NCI-H748 treated with DMSO at 0.1 percent for 48 hours (cell line): ENCODE results near the gene OR2A14.
"Not testable (repeated sequence)": the region's sequence is repeated elsewhere in the genome, so short reads cannot be mapped to it uniquely, and the experiment has no call there.

Experiments used
- DNase-seq: peaks from one replicate; lab custom pipeline; 2025; lab: John Stamatoyannopoulos, UW

Gene OR2A14, protein sequence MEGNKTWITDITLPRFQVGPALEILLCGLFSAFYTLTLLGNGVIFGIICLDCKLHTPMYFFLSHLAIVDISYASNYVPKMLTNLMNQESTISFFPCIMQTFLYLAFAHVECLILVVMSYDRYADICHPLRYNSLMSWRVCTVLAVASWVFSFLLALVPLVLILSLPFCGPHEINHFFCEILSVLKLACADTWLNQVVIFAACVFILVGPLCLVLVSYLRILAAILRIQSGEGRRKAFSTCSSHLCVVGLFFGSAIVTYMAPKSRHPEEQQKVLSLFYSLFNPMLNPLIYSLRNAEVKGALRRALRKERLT

DNA sequence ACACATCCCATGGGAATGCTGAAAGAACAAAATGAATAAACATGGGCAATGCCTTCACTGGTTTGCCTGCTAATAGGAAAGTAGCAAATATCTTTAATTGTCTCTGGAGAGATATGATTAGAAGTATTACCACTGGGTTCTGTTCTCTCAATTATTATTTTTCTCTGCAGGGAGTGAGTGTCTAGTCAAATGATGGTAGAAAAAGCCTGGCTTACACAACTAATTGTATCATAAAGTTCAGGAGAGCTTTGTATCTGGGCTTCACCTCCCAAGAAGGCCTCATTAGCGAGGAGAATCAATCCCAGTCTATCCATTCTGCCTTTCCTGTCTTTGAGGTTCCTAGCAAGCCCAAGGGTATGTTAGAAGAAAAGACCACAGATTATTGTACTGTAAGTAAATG is at the start of gene OR2A14:
Gene OR2A14 (plus strand): TSS at position 301 of the 400 bp plus-strand sequence. CDS start 5,937 bp downstream, outside the sequence.
- no peak for DNase-seq

DNA sequence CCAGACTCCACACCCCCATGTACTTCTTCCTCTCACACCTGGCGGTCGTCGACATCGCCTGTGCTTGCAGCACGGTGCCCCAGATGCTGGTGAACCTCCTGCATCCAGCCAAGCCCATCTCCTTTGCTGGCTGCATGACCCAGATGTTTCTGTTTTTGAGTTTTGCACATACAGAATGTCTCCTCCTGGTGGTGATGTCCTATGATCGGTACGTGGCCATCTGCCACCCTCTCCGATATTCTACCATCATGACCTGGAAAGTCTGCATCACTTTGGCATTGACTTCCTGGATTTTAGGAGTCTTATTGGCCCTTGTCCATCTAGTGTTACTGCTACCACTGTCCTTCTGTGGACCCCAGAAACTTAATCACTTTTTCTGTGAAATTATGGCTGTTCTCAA is 48.6 kb upstream of the OR2A14 start:
- DNase-seq = no peak

DNA sequence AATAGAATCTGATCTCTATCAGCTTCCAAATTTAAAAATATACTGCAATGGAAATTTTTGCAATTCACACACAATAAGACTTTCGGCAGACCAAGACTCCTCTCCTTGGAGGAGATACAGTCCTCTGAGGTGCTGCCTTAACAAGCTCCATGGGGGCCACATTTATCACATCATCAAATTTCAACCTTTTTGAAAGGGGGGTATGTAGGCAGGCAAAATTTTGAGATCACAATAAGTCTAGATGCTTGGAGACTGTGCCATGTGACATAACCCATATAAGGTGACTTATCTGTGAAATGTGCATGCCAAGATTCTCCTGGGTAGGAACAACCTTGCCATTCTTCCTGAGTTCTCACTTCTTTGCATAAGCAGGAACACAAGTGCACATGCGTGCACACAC is 37.0 kb upstream of the OR2A14 start, which contains the start of gene OR2A12:
Gene OR2A12 (plus strand): TSS at position 301 of the 400 bp plus-strand sequence. CDS start 8,830 bp downstream, outside the sequence.
- DNase-seq = no peak

DNA sequence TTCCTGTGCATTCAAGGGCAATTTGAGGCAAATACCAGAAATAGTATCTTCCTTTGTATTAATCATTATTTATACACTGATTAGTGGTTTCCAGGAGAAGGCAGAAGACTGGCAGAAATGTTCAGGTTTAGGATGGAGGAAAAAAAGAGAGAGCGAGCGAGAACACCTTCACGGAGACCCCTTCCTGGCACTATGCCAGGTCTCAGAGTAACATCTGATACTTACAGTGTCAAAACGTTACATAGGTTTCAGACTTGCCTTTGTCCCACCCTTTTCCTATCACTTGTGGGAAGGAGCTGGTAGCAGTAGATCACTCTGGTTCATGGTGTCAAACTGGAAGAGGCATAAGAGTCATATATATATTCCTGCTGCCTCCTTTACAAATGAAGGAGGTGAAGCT is 36.2 kb upstream of the OR2A14 start:
- DNase-seq = no peak

DNA sequence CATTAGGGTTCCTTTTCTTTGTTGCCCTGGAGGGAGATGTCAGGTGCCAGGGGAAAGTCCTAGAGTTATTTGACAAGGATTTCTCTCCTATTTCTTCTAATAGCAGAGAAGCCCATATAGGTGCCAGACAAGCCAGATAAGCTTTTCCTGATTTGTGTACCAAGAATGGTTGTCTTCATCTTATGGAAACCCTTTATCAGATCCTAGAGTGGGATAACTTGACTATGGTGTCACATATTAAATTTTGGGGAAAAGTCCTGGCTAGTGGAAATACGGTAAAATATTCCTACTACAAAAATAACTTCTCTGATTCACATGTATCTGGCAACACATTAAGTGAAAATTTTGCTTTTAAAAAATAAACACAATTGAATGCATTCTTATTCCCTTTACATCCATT is 35.7 kb upstream of the OR2A14 start:
- DNase-seq = no peak

DNA sequence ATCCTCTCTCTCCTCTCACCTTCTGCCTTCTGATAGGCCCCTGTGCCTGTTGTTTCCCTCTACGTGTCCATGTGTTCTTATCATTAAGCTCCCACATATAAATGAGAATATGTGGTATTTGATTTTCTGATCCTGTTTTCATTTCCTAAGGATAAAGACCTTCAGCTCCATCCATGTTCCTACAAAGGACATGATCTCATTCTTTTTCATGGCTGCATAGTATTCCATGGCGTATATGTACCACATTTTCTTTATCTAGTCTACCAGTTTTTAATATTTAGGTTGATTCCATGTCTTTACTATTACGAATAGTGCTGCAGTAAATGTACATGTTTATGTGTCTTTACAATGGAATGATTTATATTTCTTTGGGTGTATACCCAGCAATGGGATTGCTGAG is 32.3 kb upstream of the OR2A14 start:
- DNase-seq = no peak

DNA sequence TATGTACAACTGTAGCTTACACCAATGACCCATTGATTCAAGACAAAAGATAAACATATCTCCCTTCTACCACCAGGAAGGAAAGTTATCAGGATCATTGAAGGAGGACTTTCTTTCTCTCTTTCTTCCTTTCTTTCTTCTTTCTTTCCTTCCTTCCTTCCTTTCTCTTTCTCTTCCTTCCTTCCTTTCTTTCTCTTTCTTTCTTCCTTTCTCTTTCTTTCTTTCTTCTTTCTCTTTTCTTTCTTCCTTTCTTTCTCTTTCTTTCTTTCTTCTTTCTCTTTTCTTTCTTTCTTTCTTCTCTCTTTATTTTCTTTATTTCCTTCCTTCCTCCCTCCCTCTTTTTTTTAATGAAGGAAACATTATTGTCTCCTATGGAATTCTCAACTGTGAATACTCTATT is 24.2 kb upstream of the OR2A14 start:
- no peak for DNase-seq

DNA sequence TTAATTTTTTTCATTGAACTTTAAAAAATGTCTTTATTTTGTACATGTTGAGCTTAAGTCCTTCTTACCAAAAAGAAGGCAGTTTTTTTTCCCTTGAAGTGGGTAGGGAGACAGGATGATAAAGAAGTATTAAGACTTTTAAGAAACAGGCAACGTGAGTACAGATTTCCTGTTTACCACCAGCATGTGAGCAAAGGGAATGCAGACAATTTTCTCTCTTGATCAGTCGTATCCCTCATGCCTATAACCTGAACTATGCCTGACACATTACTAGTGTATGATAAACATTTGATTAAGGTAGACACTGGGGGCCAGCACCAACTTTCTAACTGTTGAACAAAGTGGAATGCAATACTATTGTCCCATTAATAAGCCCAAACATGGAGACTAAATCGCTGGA is 22.4 kb upstream of the OR2A14 start:
- DNase-seq = no peak

DNA sequence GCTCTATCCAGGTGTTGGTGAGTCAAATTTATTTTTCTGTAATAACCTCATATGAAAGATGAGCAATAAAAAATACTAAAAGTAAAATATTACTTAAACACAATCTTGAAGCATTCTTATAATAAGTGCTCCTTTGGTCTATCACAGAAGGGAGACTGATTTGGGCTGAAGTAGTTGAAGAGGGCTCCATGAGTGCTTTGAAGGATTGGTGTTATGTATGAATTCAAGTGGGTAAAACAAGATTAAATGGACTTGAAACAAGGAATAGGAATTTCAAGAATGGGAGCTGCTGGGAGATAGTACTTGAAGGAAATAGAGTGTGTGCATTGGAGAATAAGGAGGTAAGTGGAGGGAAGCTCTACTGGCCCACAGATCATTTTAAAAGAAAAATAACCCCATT is 20.9 kb upstream of the OR2A14 start:
- DNase-seq = no peak

DNA sequence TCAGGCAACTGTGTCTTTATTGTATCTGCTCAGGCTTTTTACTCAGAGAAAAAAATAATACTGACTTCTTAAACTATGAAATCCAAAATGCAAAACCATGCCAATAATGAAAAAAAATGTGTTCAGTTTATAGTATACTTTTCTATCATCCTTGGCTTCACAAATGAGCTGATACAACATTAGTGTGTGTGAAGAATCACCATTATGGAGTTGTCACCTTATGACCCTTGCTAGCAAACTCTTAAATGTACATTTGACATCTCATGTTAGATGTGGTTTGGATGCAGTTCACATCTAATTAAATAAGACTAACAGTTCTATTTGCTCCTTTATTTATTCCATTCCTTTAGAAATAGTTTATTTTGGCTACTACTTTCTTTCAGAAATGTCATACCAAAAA is 17.8 kb upstream of the OR2A14 start:
- DNase-seq = no peak

DNA sequence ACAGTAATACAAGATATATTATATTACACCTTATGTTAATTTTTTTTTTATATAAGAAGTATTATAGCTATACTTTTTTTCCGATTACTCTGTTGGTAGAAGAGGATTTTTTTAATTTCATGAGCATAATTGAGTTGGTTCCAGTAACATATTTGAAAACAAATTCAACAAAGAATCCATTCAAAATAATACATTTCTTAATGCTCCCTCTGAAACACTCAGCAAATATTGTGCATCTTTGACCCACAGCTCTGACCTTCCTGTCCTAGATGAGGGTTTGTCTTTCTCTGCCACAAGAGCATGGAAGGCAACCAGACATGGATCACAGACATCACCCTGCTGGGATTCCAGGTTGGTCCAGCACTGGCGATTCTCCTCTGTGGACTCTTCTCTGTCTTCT is 13.7 kb upstream of the OR2A14 start, which contains the start of gene OR2A2:
Gene OR2A2 (plus strand): TSS at position 301 of the 400 bp plus-strand sequence. CDS start 0 bp downstream, at position 301.
- no peak for DNase-seq

DNA sequence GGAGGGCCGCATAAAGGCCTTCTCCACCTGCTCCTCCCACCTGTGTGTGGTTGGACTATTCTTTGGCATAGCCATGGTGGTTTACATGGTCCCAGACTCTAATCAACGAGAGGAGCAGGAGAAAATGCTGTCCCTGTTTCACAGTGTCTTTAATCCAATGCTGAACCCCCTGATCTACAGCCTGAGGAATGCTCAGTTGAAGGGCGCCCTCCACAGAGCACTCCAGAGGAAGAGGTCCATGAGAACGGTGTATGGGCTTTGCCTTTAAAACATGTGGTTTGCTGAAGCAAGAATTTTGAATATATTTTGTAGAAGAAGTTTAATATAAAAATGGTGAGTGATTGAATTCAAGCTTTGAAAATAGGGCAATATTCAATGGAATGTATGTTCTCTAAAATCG is 12.7 kb upstream of the OR2A14 start:
- no peak for DNase-seq

DNA sequence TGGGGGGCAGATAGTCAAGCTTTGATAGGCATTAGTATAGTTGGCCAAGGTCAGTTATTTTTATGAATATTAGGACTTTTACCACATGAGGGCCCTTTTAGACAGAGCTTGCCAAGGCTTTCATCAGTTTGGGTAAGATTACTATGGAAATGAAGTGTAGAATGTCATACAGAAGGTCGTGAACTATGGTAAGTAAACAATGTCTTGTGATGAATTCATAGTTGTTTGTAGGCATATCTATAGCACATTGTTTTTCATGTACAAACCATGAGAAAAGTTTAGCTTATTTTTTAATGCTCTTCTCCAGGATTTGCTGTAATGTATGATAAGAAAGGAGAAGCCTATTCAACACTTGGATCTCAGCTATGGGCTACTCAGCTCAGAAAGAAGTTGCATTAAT is 9.3 kb upstream of the OR2A14 start:
- DNase-seq = no peak

DNA sequence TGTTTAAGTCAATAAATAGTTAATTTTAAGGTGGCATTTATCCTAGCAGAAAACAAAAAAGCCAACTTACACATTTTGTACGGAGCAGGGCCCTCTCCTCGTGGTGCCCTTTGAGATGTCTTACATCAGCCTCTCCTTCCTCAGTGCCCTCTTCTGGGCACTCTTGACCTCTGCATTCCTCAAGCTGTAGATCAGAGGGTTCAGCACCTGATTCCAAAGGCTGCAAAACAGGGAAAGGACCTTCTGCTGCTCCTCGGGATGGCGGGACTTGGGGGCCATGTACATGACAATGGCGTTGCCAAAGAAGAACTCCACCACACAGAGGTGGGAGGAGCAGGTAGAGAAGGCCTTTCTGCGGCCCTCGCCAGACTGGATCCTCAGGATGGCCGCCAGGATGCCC is 4.6 kb upstream of the OR2A14 start:
- no peak for DNase-seq

DNA sequence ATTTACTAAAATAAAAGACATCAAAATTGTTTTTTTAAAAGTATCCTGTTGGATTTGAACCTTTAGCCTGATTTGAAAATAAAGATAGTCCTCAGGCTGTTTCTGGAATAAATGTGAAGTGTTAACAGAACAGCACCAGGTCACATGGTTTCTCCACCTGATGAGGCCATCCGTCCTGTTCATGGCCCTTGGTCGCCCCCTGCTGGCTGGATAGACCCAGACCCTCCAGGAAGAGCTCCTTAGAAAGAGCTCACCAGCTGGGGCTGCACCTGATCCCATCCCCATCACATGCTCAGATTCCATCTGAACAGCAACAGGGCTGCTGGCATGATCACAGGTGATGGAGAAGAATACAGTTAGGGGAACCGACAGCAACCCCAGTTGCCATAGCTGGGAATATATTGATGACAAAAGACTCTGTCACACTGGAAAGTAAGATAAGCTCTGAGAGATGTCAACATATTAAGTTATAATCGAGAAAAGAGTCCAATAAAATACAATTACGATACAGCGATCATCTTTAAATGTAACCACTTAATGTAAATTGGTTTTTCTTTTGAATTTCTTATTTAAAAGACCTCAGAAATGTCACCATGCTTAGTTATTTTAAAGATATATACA is 4.8 kb downstream of the OR2A14 start:
- peak; percentile 52 for DNase-seq

DNA sequence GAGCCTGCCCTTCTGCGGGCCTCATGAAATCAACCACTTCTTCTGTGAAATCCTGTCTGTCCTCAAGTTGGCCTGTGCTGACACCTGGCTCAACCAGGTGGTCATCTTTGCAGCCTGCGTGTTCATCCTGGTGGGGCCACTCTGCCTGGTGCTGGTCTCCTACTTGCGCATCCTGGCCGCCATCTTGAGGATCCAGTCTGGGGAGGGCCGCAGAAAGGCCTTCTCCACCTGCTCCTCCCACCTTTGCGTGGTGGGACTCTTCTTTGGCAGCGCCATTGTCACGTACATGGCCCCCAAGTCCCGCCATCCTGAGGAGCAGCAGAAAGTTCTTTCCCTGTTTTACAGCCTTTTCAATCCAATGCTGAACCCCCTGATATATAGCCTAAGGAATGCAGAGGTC is 6.6 kb downstream of the OR2A14 start:
- DNase-seq = not testable (repeated sequence)

DNA sequence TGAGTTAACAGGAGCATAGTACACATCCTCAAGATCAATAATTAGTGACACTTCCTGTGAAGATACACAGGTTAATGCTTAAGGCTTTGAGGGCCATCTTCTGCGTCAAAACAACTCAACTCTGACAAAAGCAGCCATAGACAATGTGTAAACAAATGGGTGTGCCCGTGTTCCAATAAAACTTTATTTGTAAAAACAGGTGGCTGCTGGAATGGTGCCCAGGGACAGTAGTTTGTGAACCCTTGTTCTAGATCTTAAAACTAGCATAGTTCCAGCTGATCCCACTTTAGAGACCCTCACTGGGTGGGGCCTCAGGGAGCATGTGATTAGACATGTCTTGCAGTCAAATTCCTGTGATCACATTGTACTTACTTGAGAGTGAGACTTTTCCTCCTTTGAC is 7.8 kb downstream of the OR2A14 start:
- DNase-seq = no peak

DNA sequence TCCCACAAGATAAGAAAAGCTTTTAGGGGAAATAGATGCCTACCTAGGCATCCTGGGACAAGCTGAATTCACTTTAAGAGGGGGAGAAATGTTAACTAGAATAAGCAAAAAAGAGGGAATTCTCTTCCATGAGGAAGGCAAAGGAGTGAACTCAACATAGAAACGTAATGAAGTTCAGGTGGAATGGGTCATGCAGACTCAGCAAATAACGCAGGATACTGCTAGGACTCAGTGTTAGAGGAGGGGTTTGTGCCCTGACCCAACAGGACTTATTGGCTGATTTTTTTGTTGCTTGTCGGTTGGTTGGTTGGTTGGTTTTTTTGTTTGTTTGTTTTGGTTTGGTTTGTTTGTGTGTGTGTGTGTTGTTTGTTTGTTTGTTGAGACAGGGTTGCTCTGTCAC is 9.3 kb downstream of the OR2A14 start:
- DNase-seq = no peak

DNA sequence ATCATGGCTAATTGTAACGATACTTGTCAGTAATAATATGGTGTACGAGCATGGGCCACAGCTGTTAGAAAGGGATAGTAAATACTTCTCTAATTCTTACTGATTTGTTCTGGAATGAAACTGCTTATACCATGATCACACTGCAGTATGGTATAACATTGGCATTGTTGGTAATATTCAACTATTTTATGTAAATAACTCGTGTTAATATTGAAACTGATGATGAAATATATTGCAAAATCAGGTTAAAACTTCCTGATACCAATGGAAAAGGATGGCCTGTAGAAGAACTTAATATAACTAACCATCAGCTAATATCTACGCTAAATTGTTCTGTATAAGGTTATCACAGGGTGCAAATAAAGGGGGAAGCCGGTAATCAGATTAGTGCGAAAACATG is 10.3 kb downstream of the OR2A14 start:
- DNase-seq = no peak

DNA sequence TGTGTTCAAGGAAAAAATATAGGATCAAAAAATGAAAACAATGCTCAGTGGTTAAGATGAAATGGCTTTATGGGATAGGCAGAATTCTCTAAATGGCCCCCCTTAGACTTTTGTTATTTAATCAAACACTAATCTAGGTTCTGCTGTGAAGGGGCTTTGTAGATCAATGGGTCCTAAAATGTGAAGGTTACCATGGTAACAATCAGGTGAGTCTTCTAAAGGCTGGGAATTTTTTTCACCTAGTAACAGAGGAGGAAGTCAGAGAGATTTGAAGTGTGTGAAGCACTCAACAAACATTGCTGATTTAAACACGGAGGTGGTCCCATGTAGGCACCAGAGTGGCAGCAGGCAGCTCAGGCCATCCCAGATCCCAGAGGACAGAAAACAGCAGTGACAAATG is 11.1 kb downstream of the OR2A14 start:
- no peak for DNase-seq

DNA sequence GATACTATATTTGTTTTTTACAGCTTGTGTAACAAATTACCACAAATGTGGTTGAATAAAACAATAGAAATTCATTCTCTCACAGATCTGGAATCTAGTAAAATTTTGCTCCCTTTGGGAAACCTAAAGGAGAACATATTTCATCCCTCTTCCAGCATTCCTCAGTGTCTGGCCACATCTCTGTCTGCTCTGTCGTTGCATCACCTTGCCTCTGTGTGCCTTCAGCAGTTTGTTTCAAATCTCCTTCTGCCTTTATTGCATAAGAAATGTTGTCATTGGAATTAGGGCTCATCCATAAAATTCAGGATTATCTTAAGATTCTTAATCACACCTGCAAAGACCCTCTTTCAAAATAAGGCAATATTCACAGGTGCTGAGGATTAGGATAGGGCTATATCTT is 14.5 kb downstream of the OR2A14 start:
- DNase-seq = no peak

DNA sequence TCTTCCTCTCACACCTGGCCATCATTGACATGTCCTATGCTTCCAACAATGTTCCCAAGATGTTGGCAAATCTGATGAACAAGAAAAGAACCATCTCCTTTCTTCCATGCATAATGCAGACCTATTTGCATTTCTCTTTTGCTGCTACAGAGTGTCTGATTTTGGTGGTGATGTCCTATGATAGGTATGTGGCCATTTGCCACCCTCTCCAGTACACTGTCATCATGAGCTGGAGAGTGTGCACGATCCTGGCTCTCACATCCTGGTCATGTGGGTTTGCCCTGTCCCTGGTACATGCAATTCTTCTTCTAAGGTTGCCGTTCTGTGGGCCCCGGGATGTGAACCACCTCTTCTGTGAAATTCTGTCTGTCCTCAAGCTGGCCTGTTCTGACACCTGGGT is 19.2 kb downstream of the OR2A14 start:
- DNase-seq = no peak

DNA sequence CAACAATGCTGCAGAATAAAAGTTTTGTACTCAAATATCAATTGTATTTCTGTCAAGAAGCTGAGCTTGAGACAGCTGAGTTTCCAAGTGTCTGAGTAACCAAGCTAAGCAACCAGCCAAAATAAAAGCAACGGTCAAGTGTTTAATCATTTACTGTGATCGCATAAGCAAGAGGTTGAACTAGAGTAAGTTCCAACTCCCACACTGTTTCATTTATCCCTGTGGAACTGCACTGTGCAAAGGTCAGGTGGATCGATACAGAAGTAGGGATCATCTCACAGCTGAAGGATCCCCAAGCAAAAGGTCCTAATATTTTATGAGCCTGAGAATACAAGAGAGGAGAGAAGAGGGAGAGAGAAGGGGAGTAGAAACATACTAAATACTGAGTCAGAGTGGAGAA is 21.4 kb downstream of the OR2A14 start:
- no peak for DNase-seq
